NCI-H146 treated with DMSO at 0.1 percent for 48 hours (cell line): ENCODE data around the gene AGMO.

Source experiments
- DNase-seq: peaks from one replicate; lab custom pipeline; 2025; ENCODE audit not compliant: unreplicated experiment; lab: John Stamatoyannopoulos, UW

The AGMO gene

GRCh38 chr7:15462721-15463389 lies 99.0 kb downstream of the AGMO start:
- DNase-seq, result no peak

DNA sequence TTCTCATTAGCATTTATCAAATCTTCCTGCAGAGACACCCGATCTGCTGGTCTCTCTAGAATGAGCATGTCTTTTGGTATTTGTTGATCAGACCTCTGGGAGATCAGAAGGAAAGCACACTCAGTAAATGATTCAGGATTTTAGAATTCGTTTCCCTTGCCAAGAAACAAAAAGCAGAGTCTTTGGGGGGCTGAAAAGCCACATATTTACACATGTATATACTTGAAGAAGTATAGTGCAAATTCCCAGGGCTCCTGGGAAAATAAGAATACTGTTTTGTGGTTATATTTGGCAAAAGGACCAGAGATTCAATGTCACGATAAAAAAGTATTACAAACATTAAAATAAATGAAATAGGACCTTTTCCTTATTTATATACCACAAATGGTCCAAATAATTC lies 100.2 kb downstream of the AGMO start:
- DNase-seq, result no peak

DNA sequence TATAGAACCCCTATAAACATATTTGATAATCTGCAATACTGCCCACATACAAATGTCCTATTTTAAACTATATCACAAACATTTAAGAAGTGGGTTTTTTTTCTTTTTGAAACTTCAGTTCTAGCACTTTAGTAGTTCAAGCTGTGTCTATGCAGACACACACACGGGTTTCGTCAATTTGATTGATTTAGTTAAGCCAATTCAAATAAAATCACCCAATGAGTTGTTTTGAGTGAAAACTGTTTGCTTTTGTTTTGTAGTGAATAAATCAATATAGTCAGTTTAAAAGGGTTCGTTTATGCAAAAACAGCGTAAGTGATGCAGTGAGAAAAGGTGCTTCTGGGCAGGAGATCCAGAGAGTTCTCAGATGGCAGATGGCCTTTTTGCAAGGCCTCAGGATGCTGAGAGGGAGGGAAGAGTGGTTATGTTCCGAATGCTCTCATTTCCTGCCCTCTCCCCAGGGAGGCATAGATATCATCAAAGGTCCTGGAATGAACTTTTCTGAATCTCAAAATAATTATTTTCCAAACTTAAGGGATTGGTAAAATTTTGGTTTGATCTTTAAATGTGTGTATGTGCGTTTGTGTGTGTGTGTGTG lies 102.7 kb downstream of the AGMO start:
- peak; percentile 24 for DNase-seq

GRCh38 chr7:15457990-15458955 lies 103.5 kb downstream of the AGMO start:
- DNase-seq, result no peak

GRCh38 chr7:15452670-15453069 lies 109.1 kb downstream of the AGMO start:
- no peak for DNase-seq

DNA sequence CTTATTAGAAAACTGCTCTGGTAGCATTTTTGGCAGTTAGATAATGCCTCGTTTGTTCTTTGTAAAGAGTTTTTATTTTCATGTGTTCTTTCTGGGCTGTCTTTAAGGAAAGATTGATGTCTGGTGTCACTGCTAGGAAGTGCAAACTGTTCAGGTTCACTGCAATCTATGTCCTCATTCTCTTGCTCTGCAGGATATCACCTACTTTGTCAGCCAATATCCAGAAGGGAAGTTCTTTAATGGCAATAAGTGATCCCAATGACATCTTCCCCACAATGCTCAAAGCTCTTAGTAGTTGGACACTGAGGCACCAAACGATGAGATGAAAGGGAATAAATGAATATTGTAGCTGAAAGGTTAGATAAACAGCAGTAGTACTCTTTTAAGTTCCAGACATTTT lies 115.1 kb downstream of the AGMO start:
- no peak for DNase-seq

GRCh38 chr7:15446280-15446679 lies 115.5 kb downstream of the AGMO start:
- DNase-seq, result no peak

DNA sequence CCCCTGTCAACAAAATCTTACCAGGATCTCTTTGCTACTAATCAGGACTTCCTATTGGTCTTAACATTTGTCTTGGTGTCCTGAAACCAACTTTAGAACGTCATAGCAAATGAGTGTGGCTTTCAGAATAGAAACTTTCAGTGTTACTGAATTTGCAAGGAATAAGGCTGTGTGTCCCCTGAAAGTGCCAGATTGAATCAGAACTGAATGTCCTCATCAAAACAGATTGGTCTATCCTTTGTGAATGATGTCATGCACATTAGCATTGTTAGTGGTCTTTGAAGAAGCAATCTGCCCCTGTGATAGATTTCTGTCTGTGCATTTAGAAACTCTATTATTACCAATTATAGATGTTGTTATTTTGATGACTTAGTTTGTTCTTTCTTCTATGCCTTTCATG lies 119.9 kb downstream of the AGMO start:
- no peak for DNase-seq

- DNase-seq, result no peak
Measured at GRCh38 chr7:15440482-15440881, 121.3 kb downstream of the AGMO start.

GRCh38 chr7:15439853-15440252 lies 122.0 kb downstream of the AGMO start:
- DNase-seq, result no peak

DNA sequence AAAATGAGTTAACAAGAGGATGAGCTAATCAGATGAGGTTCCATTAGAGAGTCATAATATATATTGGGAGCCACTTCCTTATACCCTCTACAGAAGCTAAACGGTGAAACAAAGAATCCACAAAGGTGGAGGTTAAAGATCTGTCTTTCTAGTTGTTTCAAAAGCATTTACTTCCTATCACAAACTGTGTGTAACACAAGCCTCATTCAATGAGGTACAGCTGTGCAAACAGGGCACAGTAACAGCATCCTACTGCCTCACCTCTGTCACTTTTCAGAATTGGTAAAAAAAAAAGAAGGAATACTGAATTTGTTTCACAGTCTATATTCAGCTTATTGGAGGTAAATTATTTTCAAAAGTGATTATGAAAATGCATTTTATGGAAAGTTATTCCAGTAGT lies 128.7 kb downstream of the AGMO start:
- peak; percentile 99 for DNase-seq

DNA sequence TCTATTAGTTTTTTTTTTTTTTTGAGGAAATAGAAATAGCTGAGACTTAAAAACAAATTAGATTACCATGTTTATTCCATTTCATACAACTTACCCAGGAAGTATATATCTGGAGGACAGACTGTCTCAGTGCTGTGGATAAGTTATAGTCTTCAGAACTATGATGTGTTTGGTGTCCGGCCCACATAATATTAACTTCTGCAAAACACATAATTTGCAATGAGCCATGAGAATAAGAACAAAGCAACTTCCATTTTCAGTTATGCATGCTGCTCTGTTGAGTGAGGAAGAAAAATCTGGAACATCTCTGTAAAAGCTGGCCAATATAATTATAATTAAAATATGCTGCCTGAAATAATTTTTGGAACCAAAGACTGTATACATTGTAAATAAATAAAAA lies 130.9 kb downstream of the AGMO start:
- no peak for DNase-seq

DNA sequence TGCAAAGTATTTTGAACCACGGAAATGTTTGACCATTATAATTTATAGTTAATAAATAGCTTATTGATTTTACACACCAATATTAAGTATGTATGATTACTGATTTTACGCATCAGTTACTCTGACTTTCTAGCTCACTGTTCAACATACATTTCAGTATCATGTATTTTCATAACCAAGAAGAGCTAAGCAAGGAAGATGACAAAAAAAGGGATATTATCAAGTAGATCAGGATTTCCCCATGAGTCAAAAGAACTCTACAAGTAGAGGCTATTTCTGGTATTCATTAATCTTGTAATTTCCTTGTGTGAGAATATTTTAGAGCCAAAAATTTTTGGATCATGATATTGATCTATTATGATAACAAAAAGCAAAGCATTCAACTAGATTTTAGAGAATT lies 131.6 kb downstream of the AGMO start:
- no peak for DNase-seq

DNA sequence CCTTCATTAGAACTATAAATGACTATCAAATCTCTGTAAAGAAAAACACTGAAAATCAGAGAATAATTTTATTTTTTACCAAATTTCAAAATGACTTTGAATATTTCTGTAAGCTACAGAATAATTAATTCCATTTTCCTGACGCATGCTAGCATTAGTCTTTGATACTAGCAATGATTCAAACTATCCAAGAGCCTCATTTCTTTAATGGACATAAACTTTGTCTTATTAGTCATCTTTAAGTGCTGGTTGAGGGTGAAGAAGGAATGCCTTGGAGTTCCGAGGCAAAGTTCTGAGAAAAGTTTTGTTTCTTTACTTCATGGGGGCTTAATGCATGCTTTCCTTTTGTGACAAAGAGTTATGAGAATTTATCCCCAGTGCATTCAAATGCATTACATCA lies 137.3 kb downstream of the AGMO start:
- DNase-seq, result no peak

- no peak for DNase-seq
Measured at GRCh38 chr7:15419596-15419995, 142.2 kb downstream of the AGMO start.

DNA sequence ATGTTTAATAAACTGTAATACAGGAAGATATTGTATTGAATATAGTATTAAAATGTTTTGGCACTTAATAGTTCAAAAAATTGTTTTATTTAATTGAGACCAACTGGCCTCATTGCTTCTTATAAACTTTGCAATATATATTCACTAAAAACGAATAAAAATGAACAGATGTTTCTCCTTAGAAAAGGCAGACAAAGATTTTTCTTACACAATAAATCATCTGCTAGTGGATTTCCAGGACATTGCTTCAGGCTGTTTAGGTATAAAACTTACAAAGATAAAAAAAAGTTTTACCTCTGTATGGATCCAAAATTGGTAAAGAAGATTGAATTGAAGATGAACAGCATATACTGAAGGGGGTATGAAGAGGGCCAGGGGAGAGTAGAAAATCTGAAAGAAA lies 143.6 kb downstream of the AGMO start:
- DNase-seq, result no peak

DNA sequence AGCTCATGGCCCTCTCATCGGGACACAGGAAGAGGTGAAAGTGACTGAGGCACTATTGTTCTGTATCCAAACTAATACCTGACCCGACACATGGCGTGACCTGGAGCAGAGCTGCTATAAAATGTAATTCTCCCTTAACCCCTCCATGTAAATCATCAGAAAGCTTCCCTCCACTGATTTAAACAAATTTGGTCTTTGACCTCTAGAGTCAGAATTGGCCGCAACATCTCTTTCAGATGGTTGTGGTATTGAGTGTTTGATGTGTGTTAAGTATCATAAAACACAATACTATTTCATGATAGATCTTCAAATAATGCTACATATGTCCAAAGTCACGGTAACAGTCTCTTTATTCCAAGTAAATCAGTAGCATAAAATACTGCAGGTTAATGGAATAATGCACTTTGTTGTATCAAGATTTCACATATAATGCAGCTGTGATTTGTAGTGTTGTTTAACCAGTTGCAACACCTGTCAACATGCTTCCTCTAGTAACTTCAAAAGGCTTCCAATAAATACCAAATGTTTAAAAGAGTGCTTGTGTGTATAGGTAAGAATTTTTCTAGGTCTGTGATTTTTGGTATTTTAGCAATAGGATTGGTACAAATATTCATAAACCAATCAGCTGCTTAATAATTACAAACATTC lies 144.3 kb downstream of the AGMO start:
- DNase-seq, result no peak

DNA sequence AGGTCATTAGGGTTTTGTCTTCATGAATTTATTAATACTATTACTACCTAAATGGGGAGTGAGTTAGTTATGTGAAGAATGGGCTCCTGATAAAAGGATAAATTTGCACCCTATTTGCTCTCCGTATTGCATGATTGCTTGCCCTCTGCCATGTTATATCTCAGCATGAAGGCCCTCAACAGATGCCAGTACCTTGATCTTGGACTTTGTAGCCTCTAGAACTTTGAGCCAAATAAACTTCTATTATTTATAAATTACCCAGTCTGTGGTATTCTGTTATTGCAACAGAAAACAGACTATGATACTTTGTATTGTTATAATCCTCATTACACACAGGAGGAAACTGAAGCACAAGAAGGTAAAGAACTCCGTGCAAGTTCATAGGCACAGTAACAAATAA lies 150.8 kb downstream of the AGMO start:
- no peak for DNase-seq

DNA sequence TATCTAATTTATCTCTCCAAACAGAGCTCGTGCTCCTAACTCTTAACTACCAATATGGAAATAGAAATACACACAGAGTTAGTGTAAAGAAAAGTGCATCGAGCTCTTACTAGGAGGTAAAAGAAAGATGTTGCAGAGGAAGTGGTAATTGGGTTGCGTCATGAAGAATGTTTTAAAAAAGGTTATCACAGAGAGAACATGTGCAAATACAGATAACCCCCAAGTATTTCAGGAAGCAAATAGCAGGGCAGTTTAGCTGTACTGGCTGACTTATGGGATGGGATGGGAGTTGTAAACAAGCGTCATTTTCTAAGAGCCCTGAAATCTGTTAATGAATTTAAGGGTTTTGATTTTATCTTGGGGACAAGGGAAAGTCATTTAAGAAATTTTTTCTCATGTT lies 153.9 kb downstream of the AGMO start:
- peak; percentile 86 for DNase-seq

DNA sequence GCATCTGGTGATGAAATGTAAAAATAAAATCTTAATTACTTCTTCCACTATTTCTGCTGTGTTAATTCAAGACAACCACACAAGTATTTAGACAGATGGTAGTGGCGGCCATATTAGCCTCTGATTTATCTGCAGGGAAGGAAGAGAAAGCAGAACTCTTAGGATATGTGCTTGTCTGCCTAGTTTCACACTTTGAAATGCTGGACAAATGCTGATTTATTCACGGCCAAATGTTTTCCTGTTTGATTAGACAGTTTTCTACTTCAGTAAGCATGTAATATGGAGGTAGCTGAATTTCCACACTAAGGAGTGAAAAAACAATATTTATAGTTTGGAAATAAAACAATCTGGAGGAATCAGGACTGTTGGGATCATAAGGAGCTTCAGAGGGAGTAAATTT lies 158.1 kb downstream of the AGMO start:
- DNase-seq, result no peak

DNA sequence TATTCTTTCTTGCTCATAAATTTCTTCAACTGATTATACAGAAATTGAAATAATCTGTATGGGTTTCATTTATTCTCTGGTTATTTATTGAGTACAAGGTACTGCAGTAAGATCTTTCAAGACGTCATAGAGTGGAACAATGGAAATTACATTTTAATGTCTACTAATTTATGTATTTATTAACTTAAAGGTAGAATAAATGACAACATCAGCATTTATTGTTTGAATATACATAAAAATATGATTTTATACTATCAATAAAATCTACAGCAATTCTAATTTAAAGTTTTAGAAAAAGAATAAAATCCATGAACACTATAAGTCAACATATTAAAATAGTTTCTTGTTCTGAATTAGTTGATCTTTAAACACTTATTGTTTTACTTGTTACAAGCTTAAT lies 158.5 kb downstream of the AGMO start:
- no peak for DNase-seq
